Forelimb muscle (tissue), 1 donor: ENCODE results near the gene LRRC2. TPM values are rescaled to one million over a fixed set of nuclear protein-coding genes. Genes with fewer than 3 reads are reported as not detected.

Experiments used
- DNase-seq: peaks from one replicate; pipeline ENCODE4 v3.0.0-alpha.2; 2013; ENCODE audit warnings: low read depth
- polyA plus RNA-seq: library from polyadenylated mRNA; unstranded; fragments of 120-200 nt; gene quantifications from one replicate; pipeline ENCODE4 v1.2.1, GENCODE V29; 2013; ENCODE audit not compliant: insufficient read length

Gene LRRC2
- polyA plus RNA-seq, 1 donor: 5.2 TPM

- no peak for DNase-seq
These were observed 85.5 kb downstream of the LRRC2 start for GRCh38 chr3:46480491-46481195.

- DNase-seq: no peak
These were observed 86.4 kb downstream of the LRRC2 start for GRCh38 chr3:46479696-46480095.

- no peak for DNase-seq
These were observed 87.1 kb downstream of the LRRC2 start for GRCh38 chr3:46479021-46479420.

- no peak for DNase-seq
These were observed 87.8 kb downstream of the LRRC2 start for GRCh38 chr3:46478341-46478740.

GRCh38 chr3:46477756-46478155, 88.3 kb downstream of the LRRC2 start:
- DNase-seq: no peak

- no peak for DNase-seq
These were observed 89.0 kb downstream of the LRRC2 start for GRCh38 chr3:46477145-46477544.

GRCh38 chr3:46472736-46473135, 93.4 kb downstream of the LRRC2 start:
- DNase-seq: no peak

GRCh38 chr3:46471371-46471914, 94.7 kb downstream of the LRRC2 start:
- DNase-seq: no peak

GRCh38 chr3:46470831-46471230, 95.3 kb downstream of the LRRC2 start:
- DNase-seq: no peak

- DNase-seq: no peak
These were observed 96.3 kb downstream of the LRRC2 start for GRCh38 chr3:46469680-46470357.

- no peak for DNase-seq
These were observed 97.1 kb downstream of the LRRC2 start for GRCh38 chr3:46468753-46469600.

GRCh38 chr3:46467562-46467961, 98.5 kb downstream of the LRRC2 start:
- no peak for DNase-seq

GRCh38 chr3:46466871-46467403, 99.2 kb downstream of the LRRC2 start:
- DNase-seq: no peak

GRCh38 chr3:46466273-46466672, 99.8 kb downstream of the LRRC2 start:
- DNase-seq: no peak

Other genes with a start within 250 kb of the LRRC2 start
- 0.89 TPM for gene CCR2, start 212.2 kb downstream of the LRRC2 start, polyA plus RNA-seq
- 0.40 TPM for gene CCR5, start 195.4 kb downstream of the LRRC2 start, polyA plus RNA-seq
- 0.38 TPM for gene CCRL2, start 159.0 kb downstream of the LRRC2 start, polyA plus RNA-seq
- 3.0 TPM for gene LTF, start 101.4 kb downstream of the LRRC2 start, polyA plus RNA-seq
- gene RTP3, start 68.3 kb downstream of the LRRC2 start, polyA plus RNA-seq: 0.14 TPM
- 0.52 TPM for gene FAM240A, start 46.2 kb upstream of the LRRC2 start, polyA plus RNA-seq
- gene ALS2CL, start 127.4 kb upstream of the LRRC2 start, polyA plus RNA-seq: 9.0 TPM
- gene TMIE, start 135.1 kb upstream of the LRRC2 start, polyA plus RNA-seq: 1.2 TPM
- 0.19 TPM for gene PRSS50, start 151.6 kb upstream of the LRRC2 start, polyA plus RNA-seq